ENCODE results near the gene NME5.
"Not testable (repeated sequence)": the region's sequence is repeated elsewhere in the genome, so short reads cannot be mapped to it uniquely, and the experiment has no call there.

The NME5 gene

GRCh38 chr5:138138949-138139780, at the start of gene NME5:
Gene NME5, minus strand, starts transcription at chr5:138139428. Its CDS starts 648 bp downstream, at chr5:138138780.
- DNase-seq: no peak

- DNase-seq: no peak
Observed at GRCh38 chr5:138188626-138189025, 49.4 kb upstream of the NME5 start.

- no peak for DNase-seq
Observed at GRCh38 chr5:138186002-138186447, 46.8 kb upstream of the NME5 start.

GRCh38 chr5:138182808-138183207, 43.6 kb upstream of the NME5 start:
- DNase-seq: no peak

- no peak for DNase-seq
Observed at GRCh38 chr5:138180841-138181240, 41.6 kb upstream of the NME5 start.

GRCh38 chr5:138180183-138180782, 41.1 kb upstream of the NME5 start:
- no peak for DNase-seq

- no peak for DNase-seq
Observed at GRCh38 chr5:138179277-138179857, 40.1 kb upstream of the NME5 start.

GRCh38 chr5:138178516-138179276, 39.5 kb upstream of the NME5 start, which contains the start of the genes BRD8 and KIF20A:
Gene BRD8, minus strand, starts transcription at chr5:138178630. Its CDS starts 16 bp downstream, at chr5:138178614.
Gene KIF20A, plus strand, starts transcription at chr5:138179112. Its CDS starts 569 bp downstream, at chr5:138179681.
- DNase-seq: peak; percentile 62 to 80 (median 78)

- DNase-seq: no peak
Observed at GRCh38 chr5:138177941-138178515, 38.8 kb upstream of the NME5 start.

GRCh38 chr5:138170299-138170698, 31.1 kb upstream of the NME5 start:
- DNase-seq: no peak

GRCh38 chr5:138169124-138169523, 29.9 kb upstream of the NME5 start:
- no peak for DNase-seq

- no peak for DNase-seq
Observed at GRCh38 chr5:138163721-138164120, 24.5 kb upstream of the NME5 start.

- DNase-seq: no peak
Observed at GRCh38 chr5:138160706-138161105, 21.5 kb upstream of the NME5 start.

GRCh38 chr5:138159666-138160065, 20.4 kb upstream of the NME5 start:
- DNase-seq: no peak

- no peak for DNase-seq
Observed at GRCh38 chr5:138157626-138158025, 18.4 kb upstream of the NME5 start.

GRCh38 chr5:138155977-138156376, 16.7 kb upstream of the NME5 start:
- DNase-seq: not testable (repeated sequence)

- no peak for DNase-seq
Observed at GRCh38 chr5:138149530-138149929, 10.3 kb upstream of the NME5 start.

- no peak for DNase-seq
Observed at GRCh38 chr5:138148811-138149210, 9.6 kb upstream of the NME5 start.

- DNase-seq: not testable (repeated sequence)
Observed at GRCh38 chr5:138143578-138143977, 4.3 kb upstream of the NME5 start.

- DNase-seq: no peak
Observed at GRCh38 chr5:138141734-138142133, 2.5 kb upstream of the NME5 start.

GRCh38 chr5:138140268-138140667, 1.0 kb upstream of the NME5 start:
- no peak for DNase-seq

- DNase-seq: no peak
Observed at GRCh38 chr5:138139781-138140090, 508 bp upstream of the NME5 start.

- DNase-seq: no peak
Observed at GRCh38 chr5:138132543-138132942, 6.7 kb downstream of the NME5 start.

Measured in activated CD4-positive, CD25-positive, alpha-beta regulatory T cell (primary cell).